Stimulated activated CD4-positive, alpha-beta T cell treated with anti-CD3 and anti-CD28 coated beads, Interleukin-15, amount 100 ng/mL, for 24 hours (primary cell): ENCODE data around the gene EPHX1.

Experiments used
- DNase-seq: peaks from one replicate; pipeline ENCODE4 v3.0.0-alpha.2; 2020

Gene EPHX1

GRCh38 chr1:225844236-225845061, 34.5 kb downstream of the EPHX1 start:
- DNase-seq: no peak

GRCh38 chr1:225845097-225845496, 35.2 kb downstream of the EPHX1 start:
- DNase-seq: no peak

- peak; percentile 60 for DNase-seq
Observed at GRCh38 chr1:225845571-225846259, 35.8 kb downstream of the EPHX1 start.

- no peak for DNase-seq
Observed at GRCh38 chr1:225846331-225847310, 36.7 kb downstream of the EPHX1 start.

GRCh38 chr1:225847610-225848009, 37.7 kb downstream of the EPHX1 start:
- DNase-seq: no peak

- DNase-seq: no peak
Observed at GRCh38 chr1:225848030-225848955, 38.4 kb downstream of the EPHX1 start.

- DNase-seq: peak; percentile 28
Observed at GRCh38 chr1:225849925-225850324, 40.0 kb downstream of the EPHX1 start.

GRCh38 chr1:225850370-225850769, 40.4 kb downstream of the EPHX1 start:
- no peak for DNase-seq

GRCh38 chr1:225851805-225852204, 41.9 kb downstream of the EPHX1 start:
- DNase-seq: peak; percentile 13

GRCh38 chr1:225852413-225853124, 42.6 kb downstream of the EPHX1 start:
- DNase-seq: no peak

GRCh38 chr1:225853441-225853840, 43.5 kb downstream of the EPHX1 start:
- DNase-seq: no peak

GRCh38 chr1:225855503-225856300, 45.8 kb downstream of the EPHX1 start:
- DNase-seq: no peak

GRCh38 chr1:225857256-225857655, 47.3 kb downstream of the EPHX1 start:
- no peak for DNase-seq

GRCh38 chr1:225859151-225859550, 49.2 kb downstream of the EPHX1 start:
- no peak for DNase-seq

GRCh38 chr1:225860107-225860506, 50.2 kb downstream of the EPHX1 start:
- no peak for DNase-seq

GRCh38 chr1:225860876-225861441, 51.0 kb downstream of the EPHX1 start:
- no peak for DNase-seq

- DNase-seq: no peak
Observed at GRCh38 chr1:225861834-225862580, 52.1 kb downstream of the EPHX1 start.

GRCh38 chr1:225862581-225862950, 52.6 kb downstream of the EPHX1 start:
- no peak for DNase-seq

GRCh38 chr1:225863167-225863566, 53.2 kb downstream of the EPHX1 start:
- DNase-seq: no peak
